ENCODE measurements around the gene STAT5B.
A peak's percentile ranks its signal among the peaks of the same experiment; 100 is the strongest.

STAT5B gene

GRCh38 chr17:42166196-42166763 lies 109.9 kb downstream of the STAT5B start:
- Histone ChIP-seq H3K36me3 (ENCODE audit: insufficient read depth, low read length) (no peaks in the 10 kb centered on the region), H3K9ac (ENCODE audit: low read depth, low read length) (no peak overlapping the region), H3K27me3 (ENCODE audit: insufficient read depth, low read length) (no peaks in the 10 kb centered on the region), H3K27ac (ENCODE audit: low read depth, low read length) (no peak overlapping the region), H3K4me3 (ENCODE audit: low read length) (no peak overlapping the region), H3K9me3 (ENCODE audit: insufficient read depth, low read depth, low read length) (no peaks in the 10 kb centered on the region), H3K4me1 (ENCODE audit: insufficient read depth, low read length) (no peaks in the 10 kb centered on the region)
- 93% methylated on average over 19 of the region's 19 CpGs for WGBS

- Histone ChIP-seq H3K4me1 (ENCODE audit: insufficient read depth, low read length) (no peaks in the 10 kb centered on the region), H3K27ac (ENCODE audit: low read depth, low read length) (no peak overlapping the region), H3K9me3 (ENCODE audit: insufficient read depth, low read depth, low read length) (no peaks in the 10 kb centered on the region), H3K4me3 (ENCODE audit: low read length) (no peak overlapping the region), H3K9ac (ENCODE audit: low read depth, low read length) (no peak overlapping the region), H3K36me3 (ENCODE audit: insufficient read depth, low read length) (no peaks in the 10 kb centered on the region), H3K27me3 (ENCODE audit: insufficient read depth, low read length) (no peaks in the 10 kb centered on the region)
- WGBS = 94% methylated on average over 6 of the region's 6 CpGs
Observed at GRCh38 chr17:42165751-42166150, 110.4 kb downstream of the STAT5B start.

GRCh38 chr17:42163696-42164407 lies 112.3 kb downstream of the STAT5B start:
- WGBS = 84% methylated on average over 20 of the region's 22 CpGs
- Histone ChIP-seq H3K27me3 (ENCODE audit: insufficient read depth, low read length) (no peaks in the 10 kb centered on the region), H3K9ac (ENCODE audit: low read depth, low read length) (no peak overlapping the region), H3K4me1 (ENCODE audit: insufficient read depth, low read length) (no peaks in the 10 kb centered on the region), H3K27ac (ENCODE audit: low read depth, low read length) (no peak overlapping the region), H3K4me3 (ENCODE audit: low read length) (no peak overlapping the region), H3K9me3 (ENCODE audit: insufficient read depth, low read depth, low read length) (no peaks in the 10 kb centered on the region), H3K36me3 (ENCODE audit: insufficient read depth, low read length) (no peaks in the 10 kb centered on the region)

GRCh38 chr17:42163113-42163512 lies 113.1 kb downstream of the STAT5B start:
- Histone ChIP-seq H3K4me1 (ENCODE audit: insufficient read depth, low read length) (no peaks in the 10 kb centered on the region), H3K36me3 (ENCODE audit: insufficient read depth, low read length) (no peaks in the 10 kb centered on the region), H3K4me3 (ENCODE audit: low read length) (no peak overlapping the region), H3K27ac (ENCODE audit: low read depth, low read length) (no peak overlapping the region), H3K27me3 (ENCODE audit: insufficient read depth, low read length) (no peaks in the 10 kb centered on the region), H3K9me3 (ENCODE audit: insufficient read depth, low read depth, low read length) (no peaks in the 10 kb centered on the region), H3K9ac (ENCODE audit: low read depth, low read length) (no peak overlapping the region)
- 70% methylated on average over 8 of the region's 8 CpGs for WGBS

- WGBS = 91% methylated on average over 6 of the region's 7 CpGs
- H3K9ac ChIP-seq (ENCODE audit: low read depth, low read length) = no peak overlapping the region
- H3K27ac ChIP-seq (ENCODE audit: low read depth, low read length) = no peak overlapping the region
- H3K4me3 ChIP-seq (ENCODE audit: low read length) = no peak overlapping the region
- H3K36me3 ChIP-seq (ENCODE audit: insufficient read depth, low read length) = no peaks in the 10 kb centered on the region
- no peaks in the 10 kb centered on the region for H3K4me1 ChIP-seq (ENCODE audit: insufficient read depth, low read length)
- H3K27me3 ChIP-seq (ENCODE audit: insufficient read depth, low read length) = no peaks in the 10 kb centered on the region
- no peaks in the 10 kb centered on the region for H3K9me3 ChIP-seq (ENCODE audit: insufficient read depth, low read depth, low read length)
Observed at GRCh38 chr17:42160531-42160910, 115.7 kb downstream of the STAT5B start.

GRCh38 chr17:42159796-42160530 lies 116.2 kb downstream of the STAT5B start:
- Histone ChIP-seq H3K4me3 (ENCODE audit: low read length) (no peak overlapping the region), H3K9me3 (ENCODE audit: insufficient read depth, low read depth, low read length) (no peaks in the 10 kb centered on the region), H3K9ac (ENCODE audit: low read depth, low read length) (no peak overlapping the region), H3K4me1 (ENCODE audit: insufficient read depth, low read length) (no peaks in the 10 kb centered on the region), H3K27ac (ENCODE audit: low read depth, low read length) (no peak overlapping the region), H3K27me3 (ENCODE audit: insufficient read depth, low read length) (no peaks in the 10 kb centered on the region), H3K36me3 (ENCODE audit: insufficient read depth, low read length) (no peaks in the 10 kb centered on the region)
- 91% methylated on average over 14 of the region's 14 CpGs for WGBS

- Histone ChIP-seq H3K9ac (ENCODE audit: low read depth, low read length) (peak overlapping the region; percentile 65), H3K27me3 (ENCODE audit: insufficient read depth, low read length) (no peaks in the 10 kb centered on the region), H3K9me3 (ENCODE audit: insufficient read depth, low read depth, low read length) (no peaks in the 10 kb centered on the region), H3K4me3 (ENCODE audit: low read length) (peak overlapping the region; percentile 89), H3K27ac (ENCODE audit: low read depth, low read length) (0 out of 2 replicates have a peak overlapping the region, but pooled peaks have one; percentile 3), H3K36me3 (ENCODE audit: insufficient read depth, low read length) (no peaks in the 10 kb centered on the region), H3K4me1 (ENCODE audit: insufficient read depth, low read length) (peaks cover 5% of the 10 kb centered on the region; the same call in 1 of the 2 replicates)
- WGBS = 6% methylated on average over 17 of the region's 17 CpGs
Observed at GRCh38 chr17:42155614-42156045, 120.6 kb downstream of the STAT5B start.

- H3K4me3 ChIP-seq (ENCODE audit: low read length) = peak overlapping the region; percentile 89
- H3K4me1 ChIP-seq (ENCODE audit: insufficient read depth, low read length) = peaks cover 5% of the 10 kb centered on the region; the same call in 1 of the 2 replicates
- WGBS = 16% methylated on average over 9 of the region's 15 CpGs
- H3K27ac ChIP-seq (ENCODE audit: low read depth, low read length) = peak overlapping the region; percentile 36; the same call in 1 of the 2 replicates
- H3K36me3 ChIP-seq (ENCODE audit: insufficient read depth, low read length) = peaks cover 4% of the 10 kb centered on the region; the same call in 1 of the 2 replicates
- H3K9ac ChIP-seq (ENCODE audit: low read depth, low read length) = peak overlapping the region; percentile 77
- H3K9me3 ChIP-seq (ENCODE audit: insufficient read depth, low read depth, low read length) = no peaks in the 10 kb centered on the region
- H3K27me3 ChIP-seq (ENCODE audit: insufficient read depth, low read length) = no peaks in the 10 kb centered on the region
Observed at GRCh38 chr17:42153919-42154742, 122.1 kb downstream of the STAT5B start.

Measured in HUES64 (cell line).